Stomach (tissue), 4 donors: ENCODE measurements around the gene TEX261.
"Not testable (repeated sequence)": the region's sequence is repeated elsewhere in the genome, so short reads cannot be mapped to it uniquely, and the experiment has no call there.

Experiments
- CTCF ChIP-seq, 7 experiments: fragments of 450-650 bp in 4 of 7; fragments of 200-600 bp in 3 of 7; sonication (generic) in 3 of 7; IDR thresholded peaks; one replicate each; pipeline ENCODE4 v1.5.1; 2016 to 2019; ENCODE audit warnings: antibody characterized with exemption in 7 of 7, control low read depth in 2 of 7, mild to moderate bottlenecking in 1 of 7
- EP300 ChIP-seq: sonication (generic); formaldehyde crosslinking; IDR thresholded peaks from one replicate; pipeline ENCODE4 v1.6.1; 2017; ENCODE audit warnings: antibody characterized with exemption
- POLR2A ChIP-seq, 4 donors: fragments of 450-650 bp; IDR thresholded peaks; one replicate each; pipeline ENCODE4 v1.6.1; 2016; ENCODE audit warnings: antibody characterized with exemption in 4 of 4, control low read depth in 2 of 4, mild to moderate bottlenecking in 1 of 4, moderate library complexity in 1 of 4

- TF ChIP-seq CTCF (IDR thresholded peaks at IDR 0.05); POLR2A (IDR thresholded peaks at IDR 0.05); EP300: not testable (repeated sequence)
These were observed 26.7 kb upstream of the TEX261 start for GRCh38 chr2:71021394-71021793.
